Stimulated activated CD4-positive, alpha-beta T cell treated with anti-CD3 and anti-CD28 coated beads, Interleukin-15, amount 100 ng/mL, for 1 hour (primary cell): ENCODE data around the gene NDST1.

Source experiments
- DNase-seq, 2 donors: peaks; one replicate each; pipeline ENCODE4 v3.0.0-alpha.2; 2020; ENCODE audit warnings: low read depth in 1 of 2, low spot score in 1 of 2

The NDST1 gene

GRCh38 chr5:150541397-150541675 is 33.4 kb downstream of the NDST1 start:
- no peak for DNase-seq

GRCh38 chr5:150541895-150542294 is 34.0 kb downstream of the NDST1 start:
- DNase-seq = no peak

GRCh38 chr5:150542933-150543445 is 35.1 kb downstream of the NDST1 start:
- DNase-seq = no peak

DNA sequence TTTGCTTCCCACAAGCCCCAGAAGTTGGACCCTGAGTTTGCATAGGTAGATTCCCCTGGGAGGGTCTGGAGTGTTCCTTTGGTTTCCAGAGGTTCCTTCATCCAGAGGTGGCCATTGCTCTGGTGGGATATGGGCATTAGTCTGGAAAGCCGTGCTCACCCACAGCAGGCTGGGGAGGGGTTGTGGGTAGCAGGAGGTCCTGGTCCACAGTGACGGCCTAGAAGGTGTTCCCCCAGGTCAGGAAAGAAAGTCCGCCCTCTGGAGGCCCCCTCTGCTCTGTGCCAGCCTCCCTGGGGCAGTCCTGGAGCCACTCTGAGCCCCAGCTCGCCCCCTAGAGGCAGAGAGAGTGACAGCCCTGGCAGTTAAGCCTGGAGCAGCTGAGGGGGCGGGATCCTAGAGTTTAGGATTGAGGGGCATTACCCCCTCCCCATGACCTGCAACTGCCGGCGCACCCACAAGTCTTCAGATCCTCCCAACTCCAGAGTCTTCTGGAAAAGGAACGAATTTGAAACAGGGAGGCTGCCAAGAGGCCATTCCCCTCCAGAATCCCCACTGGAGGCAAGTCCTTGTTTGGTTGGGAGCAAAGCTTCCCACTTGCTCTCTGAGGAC is 36.8 kb downstream of the NDST1 start:
- peak in 1 of 2 donors; percentile 42 for DNase-seq

- no peak for DNase-seq
Measured at GRCh38 chr5:150545246-150545645, 37.3 kb downstream of the NDST1 start.

DNA sequence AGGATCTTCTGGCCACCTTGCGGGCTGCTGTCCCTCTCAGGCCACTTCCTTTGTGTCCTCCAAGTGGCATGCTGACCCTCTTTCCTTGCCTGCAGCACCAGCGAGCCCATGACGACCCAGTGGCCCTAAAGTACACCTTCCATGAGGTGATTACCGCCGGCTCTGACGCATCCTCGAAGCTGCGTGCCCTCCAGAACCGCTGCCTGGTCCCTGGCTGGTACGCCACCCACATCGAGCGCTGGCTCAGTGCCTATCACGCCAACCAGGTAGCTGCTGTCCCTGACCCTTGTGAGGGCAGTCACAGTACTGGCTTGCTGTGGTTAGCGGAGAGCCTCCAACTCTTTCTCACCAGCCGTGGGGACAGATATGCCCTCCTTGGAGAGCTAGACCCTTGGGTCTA is 40.2 kb downstream of the NDST1 start:
- DNase-seq = no peak

- no peak for DNase-seq
Measured at GRCh38 chr5:150549735-150550134, 41.8 kb downstream of the NDST1 start.

GRCh38 chr5:150550286-150550685 is 42.4 kb downstream of the NDST1 start:
- DNase-seq = no peak

DNA sequence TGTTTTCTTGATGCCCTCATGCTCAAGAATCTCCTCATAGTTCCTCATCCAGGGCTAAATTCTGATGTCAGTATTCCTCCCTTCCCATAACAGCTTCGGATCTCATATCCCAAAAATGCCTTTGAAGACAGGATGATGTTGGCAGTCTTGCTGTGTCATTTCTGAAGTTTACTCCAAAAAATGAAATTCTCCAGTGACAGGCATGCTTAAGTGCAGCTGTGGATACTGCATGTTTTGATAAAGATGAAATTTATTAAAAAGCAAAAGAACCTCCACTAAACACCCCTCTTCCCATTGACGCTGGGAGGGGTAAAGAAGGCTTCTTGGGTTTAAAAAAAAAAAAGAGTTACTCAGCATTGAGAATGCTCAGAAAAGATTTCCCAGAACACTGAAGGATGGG is 43.1 kb downstream of the NDST1 start:
- no peak for DNase-seq

- DNase-seq = no peak
Measured at GRCh38 chr5:150553402-150553801, 45.5 kb downstream of the NDST1 start.

GRCh38 chr5:150553911-150554310 is 46.0 kb downstream of the NDST1 start:
- no peak for DNase-seq

DNA sequence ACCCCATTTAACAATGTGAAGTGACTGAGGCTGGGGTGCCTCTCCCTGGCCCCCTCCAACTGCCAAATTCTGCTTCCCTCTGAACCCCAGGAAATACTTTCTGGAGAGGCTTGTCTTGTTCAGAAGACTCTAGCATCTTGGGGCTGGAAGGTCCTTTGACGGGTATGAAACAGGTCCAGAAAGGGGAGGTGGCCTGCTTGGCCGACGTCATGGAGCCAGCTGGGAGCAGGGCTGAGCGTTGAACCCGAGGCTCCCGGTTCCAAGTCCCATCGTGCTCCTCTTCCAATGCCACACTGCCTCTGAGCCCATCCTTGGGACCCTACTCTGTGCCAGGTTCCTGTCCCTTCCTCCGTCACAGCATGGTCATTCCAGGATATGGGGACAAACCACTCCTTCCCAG is 46.9 kb downstream of the NDST1 start:
- no peak for DNase-seq

DNA sequence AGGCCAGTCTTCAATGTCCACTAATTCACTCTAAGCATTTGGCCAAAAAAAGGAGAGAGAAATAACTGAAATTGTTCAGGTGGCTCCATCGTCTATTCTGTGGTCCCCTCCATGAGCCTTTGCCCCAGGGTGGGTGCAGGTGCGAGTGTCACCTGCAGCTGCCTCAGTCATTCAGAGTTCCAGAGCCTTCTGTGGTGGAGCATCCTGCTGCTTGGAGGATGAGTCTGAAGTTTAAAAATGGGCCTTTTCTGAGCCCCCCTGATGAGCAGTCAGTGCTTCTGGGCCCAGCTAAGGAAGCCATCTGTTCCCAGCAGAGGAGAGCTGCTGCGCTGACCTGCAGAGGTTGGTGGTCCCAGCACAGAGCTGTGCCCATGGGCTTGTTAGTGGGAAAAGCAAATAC is 48.2 kb downstream of the NDST1 start:
- no peak for DNase-seq

- DNase-seq = no peak
Measured at GRCh38 chr5:150556859-150557508, 49.1 kb downstream of the NDST1 start.

DNA sequence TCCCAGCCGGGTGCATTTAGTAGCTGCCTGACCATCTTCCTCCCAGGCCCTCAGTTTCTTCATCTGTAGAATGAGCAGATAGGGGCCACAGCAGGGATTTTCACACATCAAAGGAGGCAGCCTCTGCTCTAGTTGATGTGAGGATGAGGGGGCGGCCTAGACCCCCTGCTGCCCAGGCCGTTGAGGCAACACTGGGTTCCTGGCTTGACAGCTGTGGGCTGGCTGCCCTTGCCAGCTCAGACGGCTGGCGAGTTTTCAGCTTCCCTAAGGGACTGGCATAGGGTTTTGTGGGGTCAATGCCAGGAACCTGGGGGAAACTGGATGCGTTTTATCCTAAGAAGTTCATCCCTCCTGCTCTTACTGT is 49.6 kb downstream of the NDST1 start:
- DNase-seq = no peak

DNA sequence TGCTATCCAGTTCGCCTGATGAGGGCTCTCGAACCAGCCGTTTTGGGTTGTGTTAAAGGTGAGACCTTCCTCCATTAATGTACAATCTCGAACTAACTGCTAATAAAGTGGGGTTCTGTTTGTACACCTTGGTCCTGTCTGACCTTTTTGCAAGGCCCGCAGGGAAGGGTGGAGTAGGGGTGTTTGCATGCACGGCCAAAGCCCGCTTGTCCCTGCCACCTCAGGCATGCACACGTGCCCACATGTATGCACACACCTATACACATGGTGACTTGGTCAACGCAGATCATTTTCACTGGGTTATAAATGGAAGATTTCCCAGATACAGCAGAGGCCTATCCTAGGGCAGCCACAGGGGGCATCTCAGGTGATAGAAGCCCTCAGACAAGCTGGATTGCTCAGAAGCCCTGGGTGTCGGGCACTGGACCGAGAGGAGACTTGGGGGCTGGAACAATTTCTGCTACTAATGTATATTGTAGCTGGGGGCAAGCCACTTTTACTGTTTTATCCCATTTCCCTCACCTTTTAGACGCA is 50.2 kb downstream of the NDST1 start:
- no peak for DNase-seq

DNA sequence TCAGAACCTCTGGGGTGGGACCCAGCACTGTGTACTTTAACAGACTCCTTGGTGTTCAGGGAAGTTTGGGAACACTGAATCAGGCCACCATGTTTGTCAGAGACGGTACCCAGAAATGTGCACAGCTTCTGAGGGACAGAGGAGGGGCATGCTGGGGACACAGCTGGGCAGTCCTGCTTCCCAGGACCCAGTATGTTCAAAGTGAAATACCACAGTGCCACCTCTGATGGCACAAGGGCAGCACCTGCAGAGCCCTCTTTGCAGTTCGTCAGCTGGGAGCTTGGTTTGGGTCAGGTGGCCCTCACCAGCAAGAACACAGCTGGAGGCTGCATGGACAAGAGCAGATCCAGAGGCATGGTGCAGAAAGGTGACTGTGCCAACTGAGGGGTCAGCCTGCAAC is 51.2 kb downstream of the NDST1 start:
- DNase-seq = no peak

- no peak for DNase-seq
Measured at GRCh38 chr5:150559701-150560100, 51.8 kb downstream of the NDST1 start.

DNA sequence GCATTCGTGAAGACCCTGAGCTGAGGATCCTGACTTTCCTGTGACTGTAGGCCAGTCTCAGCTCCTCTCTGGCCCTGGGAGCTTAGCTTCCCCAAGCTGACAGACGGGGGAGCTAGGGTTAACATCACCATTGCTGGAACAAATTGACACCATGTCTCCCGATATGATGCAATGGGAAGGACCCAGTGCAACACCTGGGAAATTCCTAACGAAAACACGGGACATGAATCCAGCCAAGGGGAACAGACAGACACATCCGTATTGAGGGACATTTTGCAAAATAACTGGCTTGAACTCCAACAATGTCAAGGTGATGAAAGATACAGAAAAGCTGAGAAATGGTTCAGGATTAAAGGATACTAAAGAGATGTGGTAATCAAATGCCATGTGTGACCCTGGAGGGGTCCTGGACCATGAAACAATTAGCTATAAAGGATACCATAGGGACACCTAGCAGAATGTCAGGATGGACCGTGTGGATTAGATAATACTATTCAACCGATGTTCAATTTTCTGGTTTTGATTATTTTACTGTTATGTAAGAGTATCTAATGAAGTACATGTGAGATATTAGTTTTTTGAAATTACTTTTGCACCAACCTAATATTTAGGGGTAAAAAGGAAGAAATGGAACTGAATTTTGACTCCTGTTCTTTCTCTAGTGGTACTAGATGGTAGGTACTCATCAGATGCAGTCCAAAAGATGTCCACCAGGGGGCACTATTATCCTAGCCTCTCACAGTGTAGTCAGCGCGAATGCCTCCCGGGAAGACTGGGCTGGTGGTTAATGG is 52.7 kb downstream of the NDST1 start:
- DNase-seq = peak; percentile 31 to 58

DNA sequence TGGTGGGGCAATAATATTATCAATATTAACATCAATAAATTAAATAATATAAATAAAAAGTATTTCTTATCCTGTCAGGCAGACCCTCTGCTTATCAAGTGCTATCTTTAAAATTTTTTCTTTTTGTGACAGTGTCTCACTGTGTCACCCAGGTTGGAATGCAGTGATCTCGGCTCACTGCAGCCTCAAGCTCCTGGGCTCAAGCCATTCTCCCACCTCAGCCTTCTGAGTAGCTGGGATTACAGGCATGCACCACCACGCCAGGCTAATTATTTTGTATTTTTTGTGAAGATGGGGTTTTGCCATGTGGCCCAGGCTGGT is 53.2 kb downstream of the NDST1 start:
- no peak for DNase-seq

DNA sequence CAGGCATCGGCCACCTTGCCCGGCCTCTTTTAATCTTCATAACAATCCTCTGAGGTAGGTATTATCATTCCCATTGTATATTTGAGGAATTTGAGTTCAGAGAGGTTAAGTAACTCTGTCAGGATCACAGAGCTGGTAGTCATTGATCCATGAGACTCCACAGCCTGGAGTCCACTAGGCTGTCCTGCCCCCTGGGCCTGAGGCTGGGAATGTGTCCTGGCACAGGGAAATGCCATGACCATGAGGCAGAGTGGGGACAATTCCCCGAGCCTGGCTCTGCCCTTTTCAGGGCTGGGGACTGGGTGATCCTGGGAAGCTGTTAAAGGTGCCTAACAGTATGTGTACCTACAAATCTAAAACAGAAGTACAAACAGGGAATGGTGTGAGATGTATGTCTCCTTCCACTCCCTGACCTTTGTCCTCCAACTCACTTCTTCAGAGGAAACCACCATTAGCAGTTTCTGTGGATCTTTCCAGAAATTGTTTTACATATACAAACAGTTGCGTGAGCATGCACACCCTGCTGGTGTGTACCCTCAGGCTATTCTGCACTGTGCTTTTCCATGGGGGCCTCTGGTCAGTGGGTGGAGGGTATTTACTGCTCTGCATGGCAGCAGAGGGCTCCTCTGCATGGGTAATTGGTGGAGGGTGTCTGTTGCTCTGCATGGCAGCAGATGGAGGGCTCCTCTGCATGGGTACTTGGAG is 53.8 kb downstream of the NDST1 start:
- no peak for DNase-seq

DNA sequence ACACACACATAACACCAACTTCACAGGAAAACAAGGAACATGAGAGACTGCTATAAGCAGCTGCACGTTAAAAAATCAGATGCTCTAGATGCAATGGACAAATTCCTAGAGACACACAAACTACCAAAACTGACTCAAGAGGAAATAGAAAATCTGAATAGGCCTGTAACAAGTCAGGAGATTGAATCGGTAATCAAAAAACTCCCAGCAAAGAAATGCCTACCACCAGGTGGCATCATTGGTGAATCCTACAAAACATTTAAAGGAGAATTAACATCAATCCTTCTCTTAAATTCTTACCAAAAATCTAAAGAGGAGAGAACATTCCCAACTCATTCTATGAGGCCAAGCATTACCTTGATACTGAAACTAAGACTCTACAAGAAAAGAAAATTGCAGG is 54.9 kb downstream of the NDST1 start:
- no peak for DNase-seq
